Sigmoid colon (tissue), 4 donors: ENCODE measurements around the gene TIMP1.

Experiments
- CTCF ChIP-seq, 4 experiments: fragments of 450-650 bp in 3 of 4; fragments of 200-600 bp in 1 of 4; IDR thresholded peaks; one replicate each; pipeline ENCODE4 v1.5.1; 2016 to 2019; ENCODE audit warnings: antibody characterized with exemption in 4 of 4, mild to moderate bottlenecking in 3 of 4, moderate library complexity in 2 of 4
- EP300 ChIP-seq, 4 donors: sonication (generic); formaldehyde crosslinking; IDR thresholded peaks; one replicate each; pipeline ENCODE4 v1.6.1; 2017; ENCODE audit warnings: antibody characterized with exemption in 4 of 4

DNA sequence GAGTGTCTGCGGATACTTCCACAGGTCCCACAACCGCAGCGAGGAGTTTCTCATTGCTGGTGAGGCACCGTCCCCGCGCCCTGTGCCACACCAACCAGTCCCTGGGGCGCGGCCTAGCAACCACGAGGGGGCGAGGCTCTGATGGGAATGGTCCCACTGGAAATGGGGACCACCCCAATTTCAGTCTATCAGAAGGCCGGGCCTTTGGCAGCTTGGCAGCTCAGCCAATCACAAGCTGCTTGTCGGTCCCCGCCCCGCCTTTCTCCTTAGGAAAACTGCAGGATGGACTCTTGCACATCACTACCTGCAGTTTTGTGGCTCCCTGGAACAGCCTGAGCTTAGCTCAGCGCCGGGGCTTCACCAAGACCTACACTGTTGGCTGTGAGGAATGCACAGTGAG, 3.0 kb downstream of the TIMP1 start:
- no peak for TF ChIP-seq CTCF (IDR thresholded peaks at IDR 0.05)
- no peak for TF ChIP-seq EP300 (IDR thresholded peaks at IDR 0.05)
